ENCODE results near the gene IPO5. TPM values are rescaled to one million over a fixed set of nuclear protein-coding genes. Genes with fewer than 3 reads are reported as not detected.
"Not testable (repeated sequence)": the region's sequence is repeated elsewhere in the genome, so short reads cannot be mapped to it uniquely, and the experiment has no call there.

IPO5 gene
- total RNA-seq, 2 experiments from 2014 or later = 96.9 to 117 TPM

- Mint-ChIP-seq H3K4me1 (no peaks in the 10 kb centered on the region), H3K9me3 (no peaks in the 10 kb centered on the region), H3K36me3 (ENCODE audit: low read depth) (peaks cover 59% of the 10 kb centered on the region), H3K27me3 (no peaks in the 10 kb centered on the region), H3K27ac (no peak overlapping the region), H3K4me3 (no peak overlapping the region)
- ChIA-PET CTCF (no interaction called here), POLR2A (no interaction called here)
- DNase-seq = no peak
Measured at GRCh38 chr13:97999653-98000052, 46.2 kb downstream of the IPO5 start.

GRCh38 chr13:98004107-98004506 is 50.6 kb downstream of the IPO5 start:
- H3K9me3 Mint-ChIP-seq = no peaks in the 10 kb centered on the region
- POLR2A ChIA-PET = no interaction called here
- H3K27ac Mint-ChIP-seq = no peak overlapping the region
- peaks cover 68% of the 10 kb centered on the region for H3K36me3 Mint-ChIP-seq (ENCODE audit: low read depth)
- CTCF ChIA-PET = interaction anchor here (0.6 kb wide), 1 partner anchor 48 kb away, joined by 3 read pairs; no protein-coding TSS in a partner anchor
- H3K27me3 Mint-ChIP-seq = no peaks in the 10 kb centered on the region
- no peak overlapping the region for H3K4me3 Mint-ChIP-seq
- DNase-seq = no peak
- no peaks in the 10 kb centered on the region for H3K4me1 Mint-ChIP-seq

GRCh38 chr13:98004997-98005396 is 51.5 kb downstream of the IPO5 start:
- not testable (repeated sequence) for H3K27ac Mint-ChIP-seq

GRCh38 chr13:98007001-98007400 is 53.5 kb downstream of the IPO5 start:
- POLR2A ChIA-PET = no interaction called here
- Mint-ChIP-seq H3K9me3 (no peaks in the 10 kb centered on the region), H3K36me3 (ENCODE audit: low read depth) (peaks cover 61% of the 10 kb centered on the region), H3K4me3 (no peak overlapping the region), H3K27ac (peak overlapping the region; percentile 2), H3K4me1 (no peaks in the 10 kb centered on the region), H3K27me3 (no peaks in the 10 kb centered on the region)
- CTCF ChIA-PET = no interaction called here
- DNase-seq = no peak

More at GRCh38 chr13:98004997-98005396, 51.5 kb downstream of the IPO5 start:
- DNase-seq, POLR2A ChIA-PET, CTCF ChIA-PET, H3K9me3 Mint-ChIP-seq, H3K4me1 Mint-ChIP-seq, H3K4me3 Mint-ChIP-seq, H3K27me3 Mint-ChIP-seq: not testable (repeated sequence)
- H3K36me3 Mint-ChIP-seq (ENCODE audit: low read depth) = peaks cover 64% of the 10 kb centered on the region

- Mint-ChIP-seq H3K4me1 (peaks cover 4% of the 10 kb centered on the region), H3K4me3 (no peak overlapping the region), H3K36me3 (ENCODE audit: low read depth) (peaks cover 57% of the 10 kb centered on the region), H3K27me3 (no peaks in the 10 kb centered on the region), H3K9me3 (no peaks in the 10 kb centered on the region), H3K27ac (no peak overlapping the region)
- POLR2A ChIA-PET = no interaction called here
- CTCF ChIA-PET = no interaction called here
- no peak for DNase-seq
Measured at GRCh38 chr13:98013241-98013640, 59.8 kb downstream of the IPO5 start.

GRCh38 chr13:98014766-98015165 is 61.3 kb downstream of the IPO5 start:
- no peak overlapping the region for H3K27ac Mint-ChIP-seq
- POLR2A ChIA-PET = no interaction called here
- no peak overlapping the region for H3K4me3 Mint-ChIP-seq
- peaks cover 4% of the 10 kb centered on the region for H3K4me1 Mint-ChIP-seq
- no peaks in the 10 kb centered on the region for H3K9me3 Mint-ChIP-seq
- DNase-seq = no peak
- CTCF ChIA-PET = no interaction called here
- peaks cover 58% of the 10 kb centered on the region for H3K36me3 Mint-ChIP-seq (ENCODE audit: low read depth)
- no peaks in the 10 kb centered on the region for H3K27me3 Mint-ChIP-seq

GRCh38 chr13:98018293-98018692 is 64.8 kb downstream of the IPO5 start:
- peaks cover 4% of the 10 kb centered on the region for H3K4me1 Mint-ChIP-seq
- H3K27me3 Mint-ChIP-seq = no peaks in the 10 kb centered on the region
- H3K9me3 Mint-ChIP-seq = no peaks in the 10 kb centered on the region
- H3K36me3 Mint-ChIP-seq (ENCODE audit: low read depth) = peaks cover 53% of the 10 kb centered on the region
- no peak overlapping the region for H3K27ac Mint-ChIP-seq
- no peak for DNase-seq
- ChIA-PET CTCF (no interaction called here), POLR2A (no interaction called here)
- no peak overlapping the region for H3K4me3 Mint-ChIP-seq

- ChIA-PET CTCF (no interaction called here), POLR2A (no interaction called here)
- Mint-ChIP-seq H3K4me3 (no peak overlapping the region), H3K4me1 (peaks cover 4% of the 10 kb centered on the region), H3K27me3 (no peaks in the 10 kb centered on the region), H3K9me3 (no peaks in the 10 kb centered on the region), H3K36me3 (ENCODE audit: low read depth) (peaks cover 48% of the 10 kb centered on the region), H3K27ac (no peak overlapping the region)
- DNase-seq = no peak
Measured at GRCh38 chr13:98019186-98019585, 65.7 kb downstream of the IPO5 start.

- Mint-ChIP-seq H3K36me3 (ENCODE audit: low read depth) (peaks cover 43% of the 10 kb centered on the region), H3K27ac (no peak overlapping the region), H3K4me1 (no peaks in the 10 kb centered on the region), H3K27me3 (no peaks in the 10 kb centered on the region), H3K4me3 (no peak overlapping the region), H3K9me3 (no peaks in the 10 kb centered on the region)
- POLR2A ChIA-PET = no interaction called here
- CTCF ChIA-PET = interaction anchor here (0.5 kb wide), 1 partner anchor 31 kb away, joined by 3 read pairs; no protein-coding TSS in a partner anchor
- no peak for DNase-seq
Measured at GRCh38 chr13:98020271-98020670, 66.8 kb downstream of the IPO5 start.

GRCh38 chr13:98022210-98022609 is 68.7 kb downstream of the IPO5 start:
- Mint-ChIP-seq H3K4me3 (no peak overlapping the region), H3K36me3 (ENCODE audit: low read depth) (peaks cover 34% of the 10 kb centered on the region), H3K9me3 (no peaks in the 10 kb centered on the region), H3K27ac (no peak overlapping the region), H3K4me1 (no peaks in the 10 kb centered on the region), H3K27me3 (no peaks in the 10 kb centered on the region)
- POLR2A ChIA-PET = no interaction called here
- CTCF ChIA-PET = no interaction called here
- no peak for DNase-seq

GRCh38 chr13:98025480-98026025 is 72.1 kb downstream of the IPO5 start:
- ChIA-PET CTCF (interaction anchor here (1.4 kb wide), 1 partner anchor 22 kb away, joined by 4 read pairs; no protein-coding TSS in a partner anchor), POLR2A (no interaction called here)
- H3K9me3 Mint-ChIP-seq = no peaks in the 10 kb centered on the region
- peaks cover 12% of the 10 kb centered on the region for H3K36me3 Mint-ChIP-seq (ENCODE audit: low read depth)
- DNase-seq = no peak
- H3K4me1 Mint-ChIP-seq = no peaks in the 10 kb centered on the region
- no peak overlapping the region for H3K27ac Mint-ChIP-seq
- no peaks in the 10 kb centered on the region for H3K27me3 Mint-ChIP-seq
- no peak overlapping the region for H3K4me3 Mint-ChIP-seq

GRCh38 chr13:98026457-98026857 is 73.0 kb downstream of the IPO5 start:
- Mint-ChIP-seq H3K9me3 (no peaks in the 10 kb centered on the region), H3K4me1 (no peaks in the 10 kb centered on the region), H3K27ac (no peak overlapping the region), H3K4me3 (no peak overlapping the region), H3K36me3 (ENCODE audit: low read depth) (peaks cover 9% of the 10 kb centered on the region), H3K27me3 (no peaks in the 10 kb centered on the region)
- DNase-seq = no peak
- ChIA-PET CTCF (no interaction called here), POLR2A (interaction anchor here (0.6 kb wide), 1 partner anchor 14 kb away, joined by 3 read pairs; no protein-coding TSS in a partner anchor)

- H3K36me3 Mint-ChIP-seq (ENCODE audit: low read depth) = no peaks in the 10 kb centered on the region
Measured at GRCh38 chr13:98032168-98032567, 78.7 kb downstream of the IPO5 start.

More at GRCh38 chr13:98032168-98032567, 78.7 kb downstream of the IPO5 start:
- no peaks in the 10 kb centered on the region for H3K9me3 Mint-ChIP-seq
- no peak overlapping the region for H3K27ac Mint-ChIP-seq
- no peak for DNase-seq
- no peak overlapping the region for H3K4me3 Mint-ChIP-seq
- no peaks in the 10 kb centered on the region for H3K27me3 Mint-ChIP-seq
- CTCF ChIA-PET = no interaction called here
- POLR2A ChIA-PET = no interaction called here
- no peaks in the 10 kb centered on the region for H3K4me1 Mint-ChIP-seq

Measured in activated CD4-positive, alpha-beta T cell treated with anti-CD3 and anti-CD28 coated beads, Interleukin-2, amount 10 ng/mL, durations not matched to agents 7 days and 5 days (primary cell).